IMR-90 (cell line): ENCODE measurements around the gene GRID1. TPM values are rescaled to one million over a fixed set of nuclear protein-coding genes. Genes with fewer than 3 reads are reported as not detected.

Source experiments
- ATAC-seq: fragments of 200-7000 bp; cut with Tn5 transposase; 2 replicates; pipeline ENCODE4 v1.9.1; 2020; ENCODE audit warnings: low read depth, mild to moderate bottlenecking, moderate library complexity
- BruUV-seq: library from RNA; stranded (reverse); fragments of 400-500 nt; replicated peaks from 2 replicates; lab custom pipeline; 2021; lab: Mats Ljungman, UMichigan
- CTCF ChIA-PET: fragments of 300-600 bp; formaldehyde crosslinking; extraction: SDS; loops from one replicate; lab custom pipeline; 2021; ENCODE audit warnings: antibody characterized with exemption; lab: Yijun Ruan, JAX
- POLR2A ChIA-PET: fragments of 300-600 bp; sonication (Branson Sonifier 250); formaldehyde crosslinking; loops from one replicate; lab custom pipeline; 2022; ENCODE audit warnings: antibody characterized with exemption; ENCODE audit not compliant: unreplicated experiment; lab: Charles Lee
- DNase-seq: peaks from one replicate; pipeline ENCODE4 v3.0.0; 2013
- H2AFZ ChIP-seq: replicated peaks from 2 replicates; pipeline ENCODE3; 2013; ENCODE audit warnings: low read length, mild to moderate bottlenecking; ENCODE audit not compliant: poor library complexity
- H2AK5ac ChIP-seq: 2 replicates; pipeline ENCODE4 v1.6.1; 2013; ENCODE audit warnings: low read depth, low read length, inconsistent platforms
- H2AK9ac ChIP-seq: replicated peaks from 2 replicates; pipeline ENCODE3; 2013; ENCODE audit warnings: mild to moderate bottlenecking, low read depth, low read length, moderate library complexity; ENCODE audit not compliant: poor library complexity
- H2BK120ac ChIP-seq: 2 replicates; pipeline ENCODE4 v1.6.1; 2013; ENCODE audit warnings: low read depth, low read length, inconsistent platforms
- H2BK15ac ChIP-seq: 3 replicates; pipeline ENCODE4 v1.6.1; 2013; ENCODE audit warnings: low read depth, low read length, inconsistent platforms
- H2BK20ac ChIP-seq: 2 replicates; pipeline ENCODE4 v1.6.1; 2013; ENCODE audit warnings: low read depth, mild to moderate bottlenecking, inconsistent platforms, low read length, moderate library complexity
- H2BK5ac ChIP-seq: 2 replicates; pipeline ENCODE4 v1.6.1; 2013; ENCODE audit warnings: mild to moderate bottlenecking, low read depth, low read length, inconsistent platforms; ENCODE audit not compliant: poor library complexity, severe bottlenecking
- H3K14ac ChIP-seq: replicated peaks from 2 replicates; pipeline ENCODE4 v1.6.1; 2013; ENCODE audit warnings: low read depth, low read length, inconsistent platforms
- H3K18ac ChIP-seq: 2 replicates; pipeline ENCODE4 v1.6.1; 2013; ENCODE audit warnings: low read depth, low read length, control low read depth
- H3K23ac ChIP-seq: 2 replicates; pipeline ENCODE4 v1.6.1; 2013; ENCODE audit warnings: low read depth, low read length, inconsistent platforms
- H3K27ac ChIP-seq: 2 replicates; pipeline ENCODE4 v1.5.1; 2013; ENCODE audit warnings: mild to moderate bottlenecking, control low read depth, low read length; ENCODE audit not compliant: insufficient read depth
- H3K27me3 ChIP-seq: 2 replicates; pipeline ENCODE4 v1.6.1; 2013; ENCODE audit warnings: low read length; ENCODE audit not compliant: control insufficient read depth, insufficient read depth
- H3K36me3 ChIP-seq: 2 replicates; pipeline ENCODE4 v1.6.1; 2013; ENCODE audit warnings: low read length, mixed read lengths; ENCODE audit not compliant: control insufficient read depth, insufficient read depth
- H3K4ac ChIP-seq: 2 replicates; pipeline ENCODE4 v1.6.1; 2013; ENCODE audit warnings: low read depth, low read length, inconsistent platforms
- H3K4me1 ChIP-seq: 2 replicates; pipeline ENCODE4 v1.6.1; 2013; ENCODE audit warnings: low read length, mixed read lengths; ENCODE audit not compliant: control insufficient read depth, insufficient read depth
- H3K4me2 ChIP-seq: 2 replicates; pipeline ENCODE4 v1.6.1; 2013; ENCODE audit warnings: low read depth, mild to moderate bottlenecking, control low read depth, low read length, moderate library complexity
- H3K4me3 ChIP-seq: 2 replicates; pipeline ENCODE4 v1.5.1; 2013; ENCODE audit warnings: low read depth, mild to moderate bottlenecking, control low read depth, low read length, moderate library complexity; ENCODE audit not compliant: insufficient read depth
- H3K56ac ChIP-seq: 2 replicates; pipeline ENCODE4 v1.6.1; 2013; ENCODE audit warnings: low read length, inconsistent platforms; ENCODE audit not compliant: insufficient read depth; ENCODE audit errors: extremely low read depth
- H3K79me1 ChIP-seq, 2 experiments: 2 replicates each; pipeline ENCODE4 v1.6.1; 2013; ENCODE audit warnings: low read length in 2 of 2, inconsistent platforms in 1 of 2, low read depth in 1 of 2
- H3K9ac ChIP-seq: 2 replicates; pipeline ENCODE4 v1.6.1; 2013; ENCODE audit warnings: low read depth, low read length, control low read depth
- H3K9me1 ChIP-seq: 2 replicates; pipeline ENCODE4 v1.6.1; 2013; ENCODE audit warnings: low read length, inconsistent platforms; ENCODE audit not compliant: insufficient read depth
- H3K9me3 ChIP-seq: 2 replicates; pipeline ENCODE4 v1.6.1; 2013; ENCODE audit warnings: low read length; ENCODE audit not compliant: control insufficient read depth, insufficient read depth
- H4K20me1 ChIP-seq: 2 replicates; pipeline ENCODE4 v1.6.1; 2013; ENCODE audit warnings: low read length, inconsistent platforms; ENCODE audit not compliant: insufficient read depth
- H4K5ac ChIP-seq: 2 replicates; pipeline ENCODE4 v1.6.1; 2013; ENCODE audit warnings: mild to moderate bottlenecking, low read depth, low read length, control low read depth
- H4K8ac ChIP-seq, 2 experiments: 2 replicates each; pipeline ENCODE4 v1.6.1; 2013; ENCODE audit warnings: low read depth in 2 of 2, low read length in 2 of 2, control low read depth in 1 of 2, inconsistent platforms in 1 of 2
- H4K91ac ChIP-seq: 2 replicates; pipeline ENCODE4 v1.6.1; 2013; ENCODE audit warnings: low read depth, low read length, inconsistent platforms; ENCODE audit not compliant: insufficient read depth
- FOS ChIP-seq: fragments of 150-350 bp; IDR thresholded peaks from 2 replicates; pipeline ENCODE4 v1.6.1; 2016; ENCODE audit warnings: low read depth, low read length
- MAFK ChIP-seq: IDR thresholded peaks from 2 replicates; pipeline ENCODE4 v1.6.1; 2012; ENCODE audit warnings: low read depth, low read length, improper control_type of control experiment
- MAZ ChIP-seq: IDR thresholded peaks from 2 replicates; pipeline ENCODE4 v1.6.1; 2012; ENCODE audit warnings: low read depth, mild to moderate bottlenecking, low read length, improper control_type of control experiment, moderate library complexity, borderline replicate concordance
- POLR2A ChIP-seq: IDR thresholded peaks from 2 replicates; pipeline ENCODE4 v1.6.1; 2012; ENCODE audit warnings: mild to moderate bottlenecking, low read depth, low read length
- RAD21 ChIP-seq: IDR thresholded peaks from 2 replicates; pipeline ENCODE4 v1.6.1; 2012; ENCODE audit warnings: low read length, improper control_type of control experiment
- WGBS, 2 experiments: methylation state at CpG; one replicate each; pipeline versions ENCODE4 v1.1.5 to v1.1.7; 2013; ENCODE audit warnings: missing lambda C conversion rate in 2 of 2; ENCODE audit not compliant: insufficient read length in 1 of 2; ENCODE audit errors: extremely low coverage in 2 of 2; 5-methylcytosine and 5-hydroxymethylcytosine counted together
- dilution Hi-C: fragments of 300-500 bp; cut with HindIII; formaldehyde crosslinking; loops from one replicate; pipeline ENCODE4 v1.14.3; 2018; ENCODE audit warnings: low sequenced_read_pairs; ENCODE audit not compliant: unreplicated experiment
- in situ Hi-C: fragments of 300-500 bp; cut with MboI; formaldehyde crosslinking; loops from 3 replicates; pipeline ENCODE4 v1.14.3; 2019; ENCODE audit warnings: low sequenced_read_pairs, inconsistent platforms, mixed read lengths
- intact Hi-C: fragments of 100-400 bp; cut with micrococcal nuclease; formaldehyde crosslinking; loops from 2 replicates; pipeline ENCODE4 v1.10.0; 2022
- polyA plus RNA-seq, 3 experiments: library from polyadenylated mRNA; depleted of rRNA; stranded (reverse); fragments of >200 nt; gene quantifications; 2 replicates each; pipeline ENCODE4 v1.2.3, GENCODE V29; 2012; ENCODE audit warnings: low replicate concordance in 1 of 3
- total RNA-seq: library from RNA; depleted of rRNA; stranded (reverse); fragments of >200 nt; gene quantifications from 2 replicates; pipeline ENCODE4 v1.2.3, GENCODE V29; 2012

The GRID1 gene
- total and polyA plus RNA-seq, 2 of the 4 experiments (the other 2 are of a cell fraction), result not detected

DNA sequence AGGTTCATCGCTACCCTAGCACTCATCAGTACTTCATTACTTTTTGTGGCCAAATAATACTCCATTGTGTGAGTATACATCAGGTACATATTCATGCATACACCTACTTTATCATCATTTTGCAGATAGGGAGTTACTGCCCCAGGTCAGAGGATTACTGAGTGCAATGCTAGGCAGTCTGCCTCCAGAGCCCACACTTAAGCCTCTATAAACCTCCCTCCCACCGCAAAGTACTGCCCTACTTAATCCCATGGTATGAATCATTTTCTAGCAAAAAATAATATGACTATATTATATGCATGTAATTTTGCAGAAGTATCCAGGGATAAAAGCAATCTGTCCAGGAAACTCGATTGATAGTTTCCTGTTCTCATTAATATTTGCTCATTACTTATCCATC, 194.3 kb downstream of the GRID1 start:
- H3K9me1 ChIP-seq, result no peaks in the 10 kb centered on the region
- ATAC-seq (no peak), DNase-seq (no peak)
- H2BK15ac ChIP-seq, result no peak overlapping the region
- H3K14ac ChIP-seq, result no peak overlapping the region
- no peak overlapping the region for H3K4me2 ChIP-seq
- ChIA-PET POLR2A (no interaction called here), CTCF (no interaction called here)
- H3K27ac ChIP-seq, result no peak overlapping the region
- H4K91ac ChIP-seq, result no peak overlapping the region
- H3K4ac ChIP-seq, result no peak overlapping the region
- dilution Hi-C loops (no loop called here), in situ Hi-C loops (no loop called here), intact Hi-C loops (no loop called here)
- no peak overlapping the region for H3K9ac ChIP-seq
- BruUV-seq, result no TSS peak
- H4K8ac ChIP-seq, result no peak overlapping the region
- H3K4me3 ChIP-seq, result no peak overlapping the region
- H3K79me1 ChIP-seq, result no peaks in the 10 kb centered on the region
- no peaks in the 10 kb centered on the region for H3K36me3 ChIP-seq
- no CpG with 5 or more reads among the region's 3 CpGs for WGBS, 2 experiments
- H3K56ac ChIP-seq, result no peak overlapping the region
- no peak overlapping the region for H3K18ac ChIP-seq
- no peak overlapping the region for H2AK9ac ChIP-seq
- H3K9me3 ChIP-seq, result no peaks in the 10 kb centered on the region
- H3K27me3 ChIP-seq, result no peaks in the 10 kb centered on the region
- no peaks in the 10 kb centered on the region for H4K20me1 ChIP-seq
- H3K23ac ChIP-seq, result no peak overlapping the region
- H4K5ac ChIP-seq, result no peak overlapping the region
- no peak overlapping the region for H2AK5ac ChIP-seq
- TF ChIP-seq MAFK (no peak), POLR2A (no peak), FOS (no peak), RAD21 (no peak), MAZ (no peak)
- H2BK120ac ChIP-seq, result no peak overlapping the region
- no peak overlapping the region for H2BK20ac ChIP-seq
- H2BK5ac ChIP-seq, result no peak overlapping the region
- H3K4me1 ChIP-seq, result no peaks in the 10 kb centered on the region
- H2AFZ ChIP-seq, result no peak overlapping the region
